ENCODE data around the gene SOCS1.

Gene SOCS1

DNA sequence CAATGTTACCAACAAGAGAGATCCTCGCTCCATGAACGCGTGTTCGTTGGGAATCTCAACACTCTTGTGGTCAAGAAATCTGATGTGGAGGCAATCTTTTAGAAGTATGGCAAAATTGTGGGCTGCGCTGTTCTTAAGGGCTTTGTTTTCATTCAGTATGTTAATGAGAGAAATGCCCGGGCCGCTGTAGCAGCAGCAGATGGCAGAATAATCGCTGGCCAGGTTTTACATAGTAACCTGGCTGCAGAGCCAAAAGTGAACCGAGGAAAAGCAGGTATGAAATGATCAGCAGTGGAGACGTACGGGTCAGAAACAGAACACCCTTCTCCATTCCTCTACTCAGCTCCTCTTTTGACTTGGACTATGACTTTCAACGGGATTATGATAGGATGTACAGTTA, 13.3 kb downstream of the SOCS1 start:
- peak; percentile 16 to 60 for DNase-seq

DNA sequence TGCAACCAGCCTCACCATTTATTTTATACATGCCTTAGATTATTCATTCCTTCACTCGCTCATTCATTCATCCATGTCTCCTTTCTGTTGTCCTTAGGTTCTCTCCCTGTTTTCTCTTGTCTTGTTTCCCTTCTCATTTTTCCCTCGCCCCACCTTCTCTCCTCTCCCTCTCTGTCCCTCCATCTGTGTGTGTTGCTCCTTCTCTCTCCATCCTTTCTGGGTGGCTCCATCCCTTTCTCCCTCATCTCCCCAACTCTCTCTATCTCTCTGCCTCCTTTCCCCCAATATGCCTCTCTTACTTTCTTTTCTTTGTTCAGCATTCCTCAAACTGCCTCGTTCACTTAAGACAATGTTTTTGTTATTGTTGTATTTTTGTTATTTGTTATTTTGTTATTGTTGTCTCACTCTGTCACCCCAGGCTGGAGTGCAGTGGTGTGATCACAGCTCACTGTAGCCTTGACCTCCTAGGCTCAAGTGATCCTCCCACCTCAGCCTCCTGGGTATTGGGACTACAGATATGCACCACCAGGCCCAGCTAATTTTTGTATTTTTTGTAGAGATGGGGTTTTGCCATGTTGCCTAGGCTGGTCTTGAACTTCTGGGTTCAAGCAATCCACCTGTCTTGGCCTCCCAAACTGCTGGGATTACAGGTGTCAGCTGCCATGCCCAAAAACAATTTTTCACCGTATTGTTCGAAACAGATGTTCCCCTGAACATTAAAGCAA, 14.4 kb downstream of the SOCS1 start:
- no peak for DNase-seq

DNA sequence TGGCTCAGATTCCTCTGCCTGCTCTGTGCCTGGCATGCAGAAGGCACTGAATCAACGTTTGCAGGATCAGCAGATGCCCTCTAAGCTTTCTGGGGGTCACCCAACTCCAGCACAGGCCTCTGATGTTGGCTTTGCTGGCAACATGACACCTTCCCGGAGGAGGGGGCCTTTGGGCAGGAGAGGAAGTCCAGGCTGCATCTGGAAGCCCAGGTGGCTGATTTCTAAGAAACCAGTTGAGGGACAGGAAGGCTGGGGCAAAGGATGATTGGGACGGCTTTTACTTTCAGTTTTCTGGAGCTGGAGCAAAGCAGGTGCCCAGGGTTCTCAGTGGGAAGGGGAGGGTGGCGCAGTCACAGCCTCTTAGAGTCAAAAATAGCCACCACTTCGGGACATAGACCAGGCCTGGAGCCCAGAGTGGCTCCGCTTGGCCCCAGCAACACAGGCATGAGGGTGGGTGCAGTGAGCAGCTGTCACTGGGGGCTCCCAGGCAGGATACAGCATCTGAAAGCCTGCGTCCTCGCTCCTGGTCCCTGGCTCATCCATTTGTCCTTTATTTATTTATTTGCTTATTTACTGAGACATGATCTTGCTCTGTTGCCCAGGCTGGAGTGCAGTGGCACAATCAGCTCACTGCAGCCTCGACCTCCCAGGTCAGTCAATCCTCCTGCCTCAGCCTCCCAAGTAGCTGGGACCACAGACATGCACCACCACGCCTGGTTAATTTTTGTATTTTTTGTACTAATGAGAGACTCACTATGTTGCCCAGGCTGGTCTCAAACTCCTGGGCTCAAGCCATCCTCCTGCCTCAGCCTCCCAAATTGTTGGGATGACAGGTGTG, 15.1 kb downstream of the SOCS1 start:
- DNase-seq, result no peak

DNA sequence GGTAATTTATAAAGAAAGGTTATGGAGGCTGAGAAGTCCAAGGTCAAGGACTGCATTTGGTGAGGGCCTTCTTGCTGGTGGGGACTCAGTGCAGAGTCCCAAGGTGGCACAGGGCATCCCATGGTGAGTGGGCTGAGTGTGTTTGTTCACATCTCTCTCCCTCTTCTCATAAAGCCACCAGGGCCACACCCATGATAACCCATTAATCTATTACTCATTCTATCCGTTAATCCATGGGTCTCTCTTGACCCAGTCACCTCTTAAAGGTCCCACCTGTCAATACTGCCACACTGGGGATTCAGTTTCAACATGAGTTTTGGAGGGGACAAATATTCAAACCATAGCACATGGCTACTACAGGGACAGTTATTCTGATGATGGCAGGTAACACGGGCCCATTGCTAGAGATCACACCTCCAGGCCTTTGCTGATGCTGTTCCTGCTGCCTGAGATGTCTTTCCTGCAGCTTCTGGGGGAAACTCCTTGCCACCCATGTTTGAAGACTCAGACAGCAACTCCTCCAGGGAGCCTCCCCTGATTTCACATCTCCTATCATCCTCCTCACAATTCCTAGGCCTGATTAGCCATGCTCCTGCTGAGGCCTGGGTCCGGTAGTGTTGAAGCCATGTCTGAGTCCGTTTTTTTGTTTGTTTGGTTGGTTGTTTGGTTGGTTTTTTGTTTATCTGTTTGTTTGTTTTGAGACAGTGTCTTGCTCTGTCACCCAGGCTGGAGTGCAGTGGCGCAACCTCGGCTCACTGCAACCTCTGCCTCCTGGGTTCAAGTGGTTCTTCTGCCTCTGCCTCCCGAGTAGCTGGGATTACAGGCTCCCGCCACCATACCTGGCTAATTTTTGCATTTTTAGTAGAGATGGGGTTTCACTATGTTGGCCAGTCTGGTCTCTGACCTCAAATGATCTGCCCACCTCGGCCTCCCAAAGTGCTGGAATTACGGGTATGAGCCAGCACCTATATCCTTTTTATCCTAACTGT, 16.1 kb downstream of the SOCS1 start:
- DNase-seq, result no peak

DNA sequence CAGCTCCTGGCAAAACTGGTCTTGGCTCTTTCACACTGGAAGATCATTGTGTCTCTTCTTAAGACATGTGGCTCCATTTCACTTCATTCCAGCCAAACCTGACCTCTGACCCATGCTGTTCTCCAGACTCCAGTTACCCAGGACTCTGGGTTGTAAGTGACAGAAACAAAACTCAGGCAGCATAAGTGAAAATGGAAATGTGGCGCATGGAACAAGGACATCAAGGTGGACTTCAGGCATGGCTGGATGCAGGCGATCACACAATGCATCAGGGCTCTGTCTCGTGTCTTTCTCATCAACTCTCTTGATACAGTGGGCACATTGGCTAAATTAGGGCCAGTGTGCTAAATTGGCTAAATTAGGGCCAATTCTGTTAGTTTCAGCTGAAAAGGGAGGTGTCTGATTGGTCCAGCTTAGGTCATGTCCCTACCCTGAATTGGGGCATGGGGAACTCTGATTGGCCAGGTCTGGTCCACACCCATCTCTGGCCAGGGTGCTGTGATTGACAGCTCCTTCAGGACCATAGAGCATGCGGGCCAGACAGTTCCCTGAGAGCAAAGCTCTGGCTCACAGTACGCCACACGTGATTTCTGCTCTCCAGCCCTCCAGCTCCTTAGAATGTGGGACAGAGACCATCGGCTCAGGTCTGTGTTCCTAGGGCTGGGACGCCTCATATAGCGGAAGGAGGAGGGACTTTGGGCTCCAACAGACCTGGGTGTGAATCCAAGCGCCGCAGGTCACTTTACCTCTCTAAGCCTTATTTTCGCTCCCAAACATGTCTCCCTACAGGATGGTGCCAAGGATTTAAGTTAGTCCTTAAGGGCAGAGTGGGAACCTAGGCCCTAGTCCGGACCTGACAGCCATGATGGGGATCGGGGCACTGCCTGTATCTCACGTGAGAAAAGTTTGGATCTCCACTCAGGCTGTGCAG, 17.5 kb downstream of the SOCS1 start:
- no peak for DNase-seq

DNA sequence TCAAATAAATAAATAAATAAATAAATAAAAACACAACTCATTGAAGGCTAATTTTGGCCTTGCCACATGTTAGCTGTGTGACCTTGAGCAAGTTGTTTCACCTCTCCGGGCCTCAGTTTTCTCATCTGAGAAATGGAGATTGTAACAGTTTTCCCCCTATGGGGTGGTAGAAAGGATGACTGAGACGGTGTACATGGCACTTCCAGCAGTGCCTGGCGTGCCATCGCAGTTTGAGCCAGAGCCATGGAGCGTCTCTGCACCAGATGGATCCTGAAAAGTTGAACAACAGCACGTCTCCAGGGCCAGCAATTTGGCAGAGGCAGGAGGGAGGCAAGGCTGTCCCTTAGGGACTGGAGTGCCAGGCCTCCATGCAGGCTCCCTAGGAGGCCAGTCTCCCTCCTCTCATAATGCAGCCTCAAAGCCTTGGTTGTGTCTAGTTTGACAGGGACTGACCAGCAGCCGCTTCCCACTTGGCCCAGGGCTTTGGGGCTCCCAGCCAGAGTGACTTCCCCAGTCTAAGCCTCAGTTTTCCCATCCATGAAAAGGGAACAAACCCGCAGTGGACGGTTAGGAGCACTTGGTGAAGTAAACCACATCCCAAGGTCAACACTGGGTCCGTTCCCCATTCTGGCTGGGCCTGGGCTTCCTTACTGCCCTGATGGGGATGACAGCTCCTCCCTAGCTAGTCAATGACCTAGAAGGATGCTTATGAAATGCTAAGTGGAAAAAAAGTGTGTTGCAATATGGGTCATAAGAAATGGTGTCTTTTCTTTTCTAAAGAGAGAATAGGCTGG, 19.3 kb downstream of the SOCS1 start:
- DNase-seq, result no peak

DNA sequence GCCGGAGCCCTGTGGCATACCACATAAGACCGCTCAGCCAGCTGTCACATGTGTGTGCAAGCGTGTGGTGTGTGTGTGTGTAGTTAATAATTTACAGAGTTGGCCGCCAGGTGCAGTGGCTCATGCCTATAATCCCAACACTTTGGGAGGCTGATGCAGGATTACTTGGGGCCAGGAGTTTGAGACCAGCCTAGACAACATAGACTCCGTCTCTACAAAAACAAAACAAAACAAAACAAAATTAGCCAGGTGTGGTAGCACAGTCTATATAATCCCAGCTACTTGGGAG, 20.4 kb downstream of the SOCS1 start:
- no peak for DNase-seq

DNA sequence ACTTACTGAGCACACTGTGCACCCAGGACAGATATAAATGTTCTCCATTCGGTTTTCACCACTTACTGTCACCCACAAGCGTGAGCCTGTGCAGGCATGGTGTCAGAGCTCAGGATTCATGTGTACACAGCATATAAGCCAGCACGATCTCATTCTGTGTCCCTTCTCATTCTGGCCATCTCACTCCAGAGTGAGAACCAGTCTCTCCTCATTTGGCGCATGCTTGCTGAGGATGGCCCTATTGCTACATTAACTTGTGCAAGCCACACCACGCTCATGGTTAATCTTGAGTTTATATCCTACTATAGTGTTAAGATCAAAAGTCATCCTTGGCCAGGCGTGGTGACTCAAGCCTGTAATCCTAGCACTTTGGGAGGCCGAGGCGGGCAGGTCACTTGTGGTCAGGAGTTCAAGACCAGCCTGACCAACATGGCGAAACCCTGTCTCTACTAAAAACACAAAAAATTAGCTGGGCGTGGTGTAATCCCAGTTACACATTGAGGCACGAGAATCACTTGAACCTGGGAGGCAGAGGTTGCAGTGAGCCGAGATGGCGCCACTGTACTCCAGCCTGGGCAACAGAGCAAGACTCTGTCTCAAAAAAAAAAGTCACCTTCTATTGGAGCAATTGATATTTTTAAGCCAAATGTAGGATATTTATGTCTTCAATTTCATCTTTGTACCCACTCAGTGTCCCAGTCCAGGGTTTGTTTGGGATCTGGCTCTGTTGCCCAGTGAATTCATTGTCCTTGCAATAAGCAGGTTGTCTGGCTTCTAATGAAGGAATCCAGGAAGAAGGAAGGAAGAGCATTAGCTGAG, 20.9 kb downstream of the SOCS1 start:
- DNase-seq, result no peak

DNA sequence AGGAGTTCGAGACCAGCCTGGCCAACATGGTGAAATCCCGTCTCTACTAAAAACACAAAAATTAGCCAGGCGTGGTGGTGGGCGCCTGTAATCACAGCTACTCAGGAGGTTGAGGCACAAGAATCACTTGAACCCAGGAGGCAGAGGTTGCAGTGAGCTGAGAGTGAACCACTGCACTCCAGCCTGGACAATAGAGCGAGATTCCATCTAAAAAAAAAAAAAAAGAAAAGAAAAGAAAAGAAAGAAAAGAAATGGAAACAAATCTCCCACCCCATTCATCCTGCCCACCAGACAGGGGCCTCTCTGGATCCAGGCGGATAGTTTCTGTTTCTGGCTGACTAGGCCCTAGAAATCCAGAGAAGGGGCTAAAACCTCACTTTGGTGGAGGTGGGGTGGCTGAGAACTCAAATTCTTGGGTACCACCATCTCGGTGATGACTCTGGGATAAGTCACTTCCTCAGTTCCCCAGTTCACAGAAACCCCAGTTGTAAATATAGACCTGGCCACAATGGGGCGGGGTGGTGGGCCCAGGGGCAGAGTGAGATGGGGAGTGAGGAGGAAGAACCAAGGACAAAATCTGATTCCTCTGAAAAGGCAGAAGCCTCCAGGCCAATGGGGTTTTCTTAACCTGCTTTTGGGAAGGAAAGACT, 22.2 kb downstream of the SOCS1 start:
- no peak for DNase-seq

DNA sequence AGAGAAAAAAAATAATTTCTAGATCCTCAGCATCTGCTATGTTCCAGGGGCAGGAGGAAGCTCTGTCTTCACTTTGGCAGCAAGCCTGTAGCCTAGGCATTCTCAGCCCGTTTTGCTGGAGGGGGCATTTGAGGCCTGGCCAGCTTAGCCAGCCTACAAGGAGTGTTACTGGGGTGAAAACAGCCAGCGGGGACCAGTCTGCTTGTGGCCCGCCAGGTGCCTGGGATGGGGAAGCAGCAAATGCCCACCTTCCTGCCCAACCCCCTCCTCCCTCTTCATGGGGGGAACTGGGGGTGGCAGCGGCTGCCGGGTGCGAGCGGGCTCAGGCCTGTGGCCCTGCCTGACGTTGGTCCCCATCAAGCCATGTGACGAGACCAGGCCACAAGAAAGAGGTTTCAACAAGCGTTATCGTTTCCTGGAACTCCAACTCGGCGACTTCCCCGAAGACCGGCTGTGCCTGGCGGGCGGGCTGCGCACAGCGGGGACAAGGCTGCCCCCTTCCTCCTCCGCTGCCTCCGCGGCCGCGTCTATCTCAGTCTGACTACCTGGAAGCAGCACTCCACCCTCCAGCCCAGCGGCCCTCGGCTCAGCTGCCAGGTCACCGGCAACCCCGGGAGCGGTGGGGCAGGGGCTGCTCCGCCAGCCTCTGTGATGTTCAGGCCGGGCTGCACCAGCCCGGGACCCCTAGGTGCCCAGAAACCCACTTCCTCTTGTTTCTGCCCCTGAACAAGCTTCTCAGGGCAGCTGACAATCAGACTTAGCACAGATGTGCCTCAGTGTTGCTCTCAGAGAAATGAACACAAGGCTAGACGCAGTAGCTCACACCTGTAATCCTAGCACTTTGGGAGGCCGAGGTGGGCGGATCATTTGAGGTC, 22.9 kb downstream of the SOCS1 start:
- no peak for DNase-seq

DNA sequence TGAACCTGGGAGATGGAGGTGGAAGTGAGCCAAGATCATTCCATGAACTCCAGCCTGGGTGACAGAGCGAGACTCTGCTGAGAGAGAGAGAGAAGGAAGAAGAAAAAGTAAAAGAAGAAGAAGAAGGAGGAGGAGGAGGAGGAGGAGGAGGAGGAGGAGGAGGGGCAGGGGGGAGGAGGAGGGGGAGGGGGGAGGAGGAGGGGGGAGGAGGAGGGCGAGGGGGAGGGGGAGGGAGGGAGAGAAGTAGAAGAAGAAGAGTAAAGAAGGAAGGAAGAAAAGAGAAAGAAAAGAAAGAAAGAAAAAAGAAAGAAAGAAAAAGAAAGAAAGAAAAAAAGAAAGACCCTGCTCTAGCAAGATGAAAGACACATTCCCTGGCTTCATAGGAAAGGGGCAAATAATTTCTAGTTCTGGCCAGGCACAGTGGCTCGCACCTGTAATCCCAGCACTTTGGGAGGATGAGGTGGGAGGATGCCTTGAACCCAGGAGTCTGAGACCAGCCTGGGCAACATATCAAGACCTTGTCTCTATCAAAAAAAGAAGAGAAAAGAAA, 23.6 kb downstream of the SOCS1 start:
- no peak for DNase-seq

DNA sequence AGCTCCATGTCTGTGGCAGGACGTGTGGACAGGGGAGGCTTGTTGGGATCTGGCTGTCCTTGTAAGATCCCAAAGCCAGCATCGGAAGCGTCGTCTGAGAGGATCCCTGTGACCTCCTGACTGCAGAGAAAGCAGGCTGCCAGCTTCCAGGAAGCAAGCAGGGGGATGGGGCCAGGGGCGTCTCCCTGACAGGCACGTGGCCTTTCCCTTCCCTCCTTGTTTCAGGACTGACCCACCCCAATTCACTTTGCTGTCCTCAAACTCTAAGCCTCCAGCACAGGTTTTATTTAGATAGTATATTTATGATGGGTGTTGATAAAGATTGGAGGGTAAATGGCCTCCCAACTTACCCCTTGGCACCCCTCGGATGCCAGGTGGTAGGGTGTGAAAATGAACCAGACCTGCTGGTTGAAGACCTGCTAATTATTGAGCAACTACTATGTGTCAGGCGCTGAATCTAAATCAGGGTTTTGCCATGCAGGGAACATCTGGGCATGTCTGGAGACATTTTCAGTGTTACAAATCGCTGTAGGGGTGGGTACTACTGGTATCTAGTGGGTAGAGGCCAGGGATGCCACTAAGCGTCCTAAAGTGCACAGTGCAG, 24.5 kb downstream of the SOCS1 start:
- DNase-seq, result no peak

DNA sequence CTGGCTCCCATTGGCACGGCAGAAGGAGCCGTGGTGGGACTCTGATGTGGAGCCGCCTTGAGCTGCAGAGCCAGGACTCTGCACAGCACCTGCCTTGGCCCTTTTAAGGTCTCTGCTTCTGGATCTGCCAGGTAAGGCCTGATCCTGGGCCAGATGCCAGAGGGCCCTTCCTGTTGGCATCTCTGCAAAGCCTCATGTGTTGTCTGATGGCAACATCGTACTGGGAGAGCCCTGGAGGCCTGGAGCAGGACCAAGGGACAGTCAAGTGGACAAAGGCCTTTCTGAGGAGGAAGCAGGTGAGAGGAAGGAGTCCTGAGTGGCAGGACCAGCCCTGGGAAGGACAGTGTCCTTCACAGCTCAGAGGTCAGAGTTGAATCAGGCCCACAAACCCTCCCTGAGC, 26.1 kb downstream of the SOCS1 start:
- peak; percentile 48 for DNase-seq

DNA sequence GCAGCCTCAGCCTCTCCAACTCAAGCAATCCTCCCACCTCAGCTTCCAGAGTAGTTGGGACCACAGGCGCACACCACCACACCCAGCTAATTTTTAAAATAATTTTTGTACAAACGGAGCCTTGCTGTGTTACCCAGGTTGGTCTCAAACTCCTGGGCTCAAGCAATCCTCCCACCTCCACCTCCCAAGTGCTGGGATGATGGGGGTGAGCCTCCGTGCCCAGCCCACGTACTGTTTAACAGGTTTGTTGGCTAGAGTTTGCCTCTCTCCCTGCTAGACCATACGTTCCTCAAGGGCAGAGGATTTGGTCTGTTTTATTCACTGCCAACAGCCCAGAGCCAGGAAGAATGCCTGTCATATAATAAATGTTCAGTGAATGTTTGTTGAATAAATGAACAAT, 26.6 kb downstream of the SOCS1 start:
- DNase-seq, result no peak

DNA sequence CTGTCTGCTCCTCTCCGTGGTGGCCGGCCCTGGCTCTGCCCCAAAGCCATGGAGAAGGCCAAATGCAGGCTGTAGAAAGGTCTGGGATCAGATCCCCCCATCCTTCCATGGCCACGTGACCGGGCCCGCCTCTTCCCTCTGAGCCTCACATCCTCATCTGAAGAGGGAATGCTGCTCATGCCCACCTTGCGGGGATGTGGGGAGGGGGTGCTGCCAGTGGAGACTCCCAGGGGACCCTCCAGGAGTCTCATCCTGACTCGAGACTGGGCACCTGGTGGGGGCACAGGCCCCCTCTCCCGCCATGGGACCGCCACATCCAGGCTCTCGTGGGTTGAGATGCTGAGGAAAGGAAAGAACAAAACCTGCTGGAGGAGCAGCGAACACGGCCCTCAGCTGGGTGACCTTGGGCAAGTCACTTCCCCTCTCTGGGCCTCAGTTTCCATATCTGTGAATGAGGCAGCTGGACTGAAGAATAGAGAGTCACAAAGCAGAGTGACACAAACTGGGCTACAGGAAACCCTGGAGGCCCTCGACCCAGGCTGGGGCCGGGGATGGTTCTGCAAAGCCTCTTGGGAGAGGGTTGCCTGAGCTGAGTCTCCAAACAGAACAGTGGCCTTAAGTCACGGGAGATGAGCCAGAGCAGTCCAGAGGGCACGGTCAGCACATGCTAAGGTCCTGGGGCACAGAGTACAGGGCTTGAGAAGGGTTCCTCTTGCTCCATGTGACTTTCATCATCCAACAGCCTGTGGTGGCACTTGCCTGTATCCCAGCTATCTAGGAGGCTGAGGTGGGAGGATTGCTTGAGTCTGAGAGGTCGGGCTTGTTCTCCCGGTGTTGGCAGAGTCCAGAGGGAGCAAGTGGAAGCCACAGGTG, 30.1 kb downstream of the SOCS1 start:
- DNase-seq, result no peak

DNA sequence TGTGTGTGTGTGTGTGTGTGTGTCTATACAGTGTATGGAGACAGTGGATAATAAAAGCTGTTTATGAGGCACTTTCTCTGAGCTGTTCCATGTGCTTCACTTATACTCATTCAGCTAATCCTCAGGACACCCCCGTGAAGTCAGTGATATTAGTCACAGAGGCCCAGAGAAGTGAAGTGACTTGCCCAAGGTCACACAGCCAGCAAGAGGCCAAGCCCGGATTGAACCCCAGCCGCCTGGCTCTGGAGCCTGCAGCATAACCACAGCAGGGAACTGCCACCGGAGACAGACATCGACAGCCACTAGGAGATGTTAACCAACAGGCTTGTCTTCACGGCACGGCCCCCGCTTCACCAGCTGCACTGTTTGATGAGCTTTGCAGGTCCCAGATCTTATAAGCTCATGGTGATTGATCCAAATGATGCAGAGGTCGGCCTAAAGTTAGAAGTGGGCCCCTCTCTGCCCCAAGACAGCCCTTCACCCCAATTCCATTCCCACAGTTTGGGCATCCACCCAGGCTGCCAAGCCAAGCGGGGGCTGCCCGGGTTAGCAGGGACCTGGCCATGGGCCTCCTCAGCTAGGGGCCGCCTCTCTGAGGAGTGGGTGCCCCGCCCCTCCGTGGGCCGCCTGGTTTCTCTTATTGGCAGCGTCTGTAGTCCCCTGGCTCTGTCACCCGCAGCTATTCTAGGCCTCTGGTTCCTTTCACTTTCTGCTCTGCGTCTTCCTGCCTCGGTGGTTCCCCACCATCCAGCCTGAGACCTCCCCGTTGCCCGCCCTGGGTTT, 30.9 kb downstream of the SOCS1 start:
- DNase-seq, result no peak

All from cerebellar nuclear complex (tissue), 1 donor.